ENCODE measurements around the gene FBXL5.

The FBXL5 gene

DNA sequence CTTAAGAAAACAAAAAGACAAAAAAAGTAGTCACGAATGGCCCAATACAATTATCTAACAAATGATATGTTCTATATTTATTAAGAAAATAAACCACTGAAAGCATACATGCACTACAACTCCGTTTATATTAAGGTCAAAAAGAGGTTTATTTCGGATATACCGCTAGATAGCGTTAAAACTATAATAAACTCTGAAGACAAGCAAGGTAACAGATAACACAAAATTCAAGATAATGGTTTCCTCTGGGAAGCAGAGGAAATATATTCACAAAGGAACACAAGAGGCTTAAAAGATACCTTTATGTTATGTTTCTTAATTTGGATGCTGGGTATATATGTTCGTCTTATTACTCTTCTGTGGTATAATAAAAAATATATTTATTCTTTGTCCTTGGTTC lies 21.7 kb upstream of the FBXL5 start:
- Histone ChIP-seq H3K27me3 (ENCODE audit: control insufficient read depth in 2 of 2, insufficient read depth in 2 of 2, low read length in 2 of 2) (no peaks in the 10 kb centered on the region), H3K4me3 (ENCODE audit: low read length in 2 of 2) (no peak overlapping the region), H3K9ac (ENCODE audit: low read depth in 1 of 2, low read length in 2 of 2) (no peak overlapping the region), H3K4me1 (ENCODE audit: control insufficient read depth in 2 of 2, insufficient read depth in 2 of 2, low read length in 2 of 2) (peaks cover 0 to 3% of the 10 kb centered on the region in 2 donors), H3K27ac (ENCODE audit: low read depth in 2 of 2, low read length in 2 of 2) (no peak overlapping the region), H3K9me3 (ENCODE audit: control insufficient read depth in 2 of 2, low read length in 2 of 2) (no peaks in the 10 kb centered on the region), H3K36me3 (ENCODE audit: control insufficient read depth in 2 of 2, insufficient read depth in 2 of 2, low read length in 2 of 2) (no peaks in the 10 kb centered on the region)

DNA sequence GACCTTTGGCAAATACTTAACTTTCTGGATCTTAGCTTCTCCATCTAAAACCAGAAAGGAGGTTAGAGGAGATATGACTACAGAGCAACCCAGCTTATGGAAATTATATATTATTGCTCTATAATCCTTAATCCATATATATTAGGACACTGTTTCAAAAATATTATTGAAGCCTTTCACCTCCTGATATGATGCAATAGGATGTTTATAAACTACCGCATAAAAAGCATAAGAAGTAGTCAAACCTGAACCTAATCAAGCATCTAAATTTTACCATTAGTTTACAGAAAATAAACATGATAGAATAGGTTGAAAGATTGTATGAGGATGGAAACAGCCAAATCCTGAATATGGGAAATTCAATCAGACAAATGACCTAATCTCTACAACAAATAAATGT lies 20.9 kb upstream of the FBXL5 start:
- H3K36me3 ChIP-seq (ENCODE audit: control insufficient read depth in 2 of 2, insufficient read depth in 2 of 2, low read length in 2 of 2) = no peaks in the 10 kb centered on the region
- no peak overlapping the region for H3K27ac ChIP-seq (ENCODE audit: low read depth in 2 of 2, low read length in 2 of 2)
- no peak overlapping the region for H3K4me3 ChIP-seq (ENCODE audit: low read length in 2 of 2)
- H3K9ac ChIP-seq (ENCODE audit: low read depth in 1 of 2, low read length in 2 of 2) = no peak overlapping the region
- peaks cover 0 to 1% of the 10 kb centered on the region in 2 donors for H3K4me1 ChIP-seq (ENCODE audit: control insufficient read depth in 2 of 2, insufficient read depth in 2 of 2, low read length in 2 of 2)
- no peaks in the 10 kb centered on the region for H3K27me3 ChIP-seq (ENCODE audit: control insufficient read depth in 2 of 2, insufficient read depth in 2 of 2, low read length in 2 of 2)
- H3K9me3 ChIP-seq (ENCODE audit: control insufficient read depth in 2 of 2, low read length in 2 of 2) = no peaks in the 10 kb centered on the region

DNA sequence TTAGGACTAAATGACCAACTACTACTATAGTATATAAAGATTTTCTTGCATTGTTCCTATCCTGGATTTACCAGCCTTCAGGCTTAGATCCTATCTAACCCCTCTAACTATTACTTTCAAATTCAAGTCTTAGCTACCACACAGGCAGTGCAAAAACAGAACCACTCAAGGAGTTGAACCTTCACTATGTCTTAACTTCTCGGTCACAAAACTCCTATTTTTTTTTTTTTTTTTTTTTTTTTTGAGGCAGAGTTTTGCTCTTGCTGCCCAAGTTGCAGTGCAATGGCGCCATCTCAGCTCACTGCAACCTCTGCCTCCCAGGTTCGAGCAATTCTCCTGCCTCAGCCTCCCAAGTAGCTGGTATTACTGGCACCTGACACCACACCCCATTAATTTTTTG lies 20.2 kb upstream of the FBXL5 start:
- no peak overlapping the region for H3K27ac ChIP-seq (ENCODE audit: low read depth in 2 of 2, low read length in 2 of 2)
- H3K9me3 ChIP-seq (ENCODE audit: control insufficient read depth in 2 of 2, low read length in 2 of 2) = no peaks in the 10 kb centered on the region
- no peak overlapping the region for H3K9ac ChIP-seq (ENCODE audit: low read depth in 1 of 2, low read length in 2 of 2)
- H3K27me3 ChIP-seq (ENCODE audit: control insufficient read depth in 2 of 2, insufficient read depth in 2 of 2, low read length in 2 of 2) = no peaks in the 10 kb centered on the region
- H3K4me3 ChIP-seq (ENCODE audit: low read length in 2 of 2) = no peak overlapping the region
- no peaks in the 10 kb centered on the region for H3K36me3 ChIP-seq (ENCODE audit: control insufficient read depth in 2 of 2, insufficient read depth in 2 of 2, low read length in 2 of 2)
- H3K4me1 ChIP-seq (ENCODE audit: control insufficient read depth in 2 of 2, insufficient read depth in 2 of 2, low read length in 2 of 2) = no peaks in the 10 kb centered on the region

- Histone ChIP-seq H3K9me3 (ENCODE audit: control insufficient read depth in 2 of 2, low read length in 2 of 2) (no peaks in the 10 kb centered on the region), H3K27ac (ENCODE audit: low read depth in 2 of 2, low read length in 2 of 2) (no peak overlapping the region), H3K4me1 (ENCODE audit: control insufficient read depth in 2 of 2, insufficient read depth in 2 of 2, low read length in 2 of 2) (no peaks in the 10 kb centered on the region), H3K4me3 (ENCODE audit: low read length in 2 of 2) (no peak overlapping the region), H3K9ac (ENCODE audit: low read depth in 1 of 2, low read length in 2 of 2) (no peak overlapping the region), H3K36me3 (ENCODE audit: control insufficient read depth in 2 of 2, insufficient read depth in 2 of 2, low read length in 2 of 2) (no peaks in the 10 kb centered on the region), H3K27me3 (ENCODE audit: control insufficient read depth in 2 of 2, insufficient read depth in 2 of 2, low read length in 2 of 2) (no peaks in the 10 kb centered on the region)
These were observed 19.8 kb upstream of the FBXL5 start for GRCh38 chr4:15674926-15675325.

GRCh38 chr4:15674046-15674445 lies 18.9 kb upstream of the FBXL5 start:
- no peaks in the 10 kb centered on the region for H3K36me3 ChIP-seq (ENCODE audit: control insufficient read depth in 2 of 2, insufficient read depth in 2 of 2, low read length in 2 of 2)
- H3K4me3 ChIP-seq (ENCODE audit: low read length in 2 of 2) = no peak overlapping the region
- H3K27ac ChIP-seq (ENCODE audit: low read depth in 2 of 2, low read length in 2 of 2) = no peak overlapping the region
- no peaks in the 10 kb centered on the region for H3K9me3 ChIP-seq (ENCODE audit: control insufficient read depth in 2 of 2, low read length in 2 of 2)
- H3K27me3 ChIP-seq (ENCODE audit: control insufficient read depth in 2 of 2, insufficient read depth in 2 of 2, low read length in 2 of 2) = no peaks in the 10 kb centered on the region
- no peaks in the 10 kb centered on the region for H3K4me1 ChIP-seq (ENCODE audit: control insufficient read depth in 2 of 2, insufficient read depth in 2 of 2, low read length in 2 of 2)
- H3K9ac ChIP-seq (ENCODE audit: low read depth in 1 of 2, low read length in 2 of 2) = no peak overlapping the region

DNA sequence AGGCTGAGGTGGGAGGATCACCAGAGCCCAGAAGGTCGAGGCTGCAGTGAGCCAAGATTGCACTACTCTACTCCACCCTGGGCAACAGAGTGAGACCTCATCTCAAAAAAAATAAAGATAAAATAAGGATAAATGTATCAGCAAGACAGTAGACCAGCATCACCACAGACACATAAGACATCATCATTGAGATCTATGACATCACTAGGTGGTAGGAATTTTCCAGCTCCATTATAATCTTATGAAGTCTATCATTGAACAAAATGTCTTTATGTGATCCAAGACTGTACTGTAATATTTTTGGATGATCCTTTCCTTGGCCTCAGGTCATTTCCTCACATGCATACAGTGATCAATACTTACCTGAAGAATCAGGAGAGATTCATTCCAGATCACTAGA lies 18.2 kb upstream of the FBXL5 start:
- Histone ChIP-seq H3K27me3 (ENCODE audit: control insufficient read depth in 2 of 2, insufficient read depth in 2 of 2, low read length in 2 of 2) (no peaks in the 10 kb centered on the region), H3K9ac (ENCODE audit: low read depth in 1 of 2, low read length in 2 of 2) (no peak overlapping the region), H3K27ac (ENCODE audit: low read depth in 2 of 2, low read length in 2 of 2) (no peak overlapping the region), H3K4me3 (ENCODE audit: low read length in 2 of 2) (no peak overlapping the region), H3K4me1 (ENCODE audit: control insufficient read depth in 2 of 2, insufficient read depth in 2 of 2, low read length in 2 of 2) (no peaks in the 10 kb centered on the region), H3K36me3 (ENCODE audit: control insufficient read depth in 2 of 2, insufficient read depth in 2 of 2, low read length in 2 of 2) (no peaks in the 10 kb centered on the region), H3K9me3 (ENCODE audit: control insufficient read depth in 2 of 2, low read length in 2 of 2) (no peaks in the 10 kb centered on the region)

DNA sequence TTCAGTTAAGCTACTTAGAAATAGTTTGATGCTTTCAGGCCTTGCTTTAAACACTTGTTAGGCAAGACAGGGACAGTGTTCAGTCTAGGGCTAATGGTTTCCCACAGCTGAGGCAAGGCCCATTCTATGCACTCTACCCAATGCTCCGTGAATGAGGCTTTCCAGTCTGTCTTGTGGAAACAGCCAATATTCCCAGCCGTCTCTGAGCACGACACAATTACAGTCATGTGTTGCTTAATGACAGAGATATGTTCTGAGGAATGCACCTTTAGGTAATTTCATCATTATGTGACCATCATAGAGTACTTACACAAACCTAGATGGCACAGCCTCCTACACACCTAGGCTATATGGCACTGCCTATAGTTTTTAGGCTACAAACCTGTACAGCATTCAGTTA lies 16.9 kb upstream of the FBXL5 start:
- Histone ChIP-seq H3K27me3 (ENCODE audit: control insufficient read depth in 2 of 2, insufficient read depth in 2 of 2, low read length in 2 of 2) (no peaks in the 10 kb centered on the region), H3K9me3 (ENCODE audit: control insufficient read depth in 2 of 2, low read length in 2 of 2) (no peaks in the 10 kb centered on the region), H3K4me1 (ENCODE audit: control insufficient read depth in 2 of 2, insufficient read depth in 2 of 2, low read length in 2 of 2) (no peaks in the 10 kb centered on the region), H3K9ac (ENCODE audit: low read depth in 1 of 2, low read length in 2 of 2) (no peak overlapping the region), H3K36me3 (ENCODE audit: control insufficient read depth in 2 of 2, insufficient read depth in 2 of 2, low read length in 2 of 2) (no peaks in the 10 kb centered on the region), H3K4me3 (ENCODE audit: low read length in 2 of 2) (no peak overlapping the region), H3K27ac (ENCODE audit: low read depth in 2 of 2, low read length in 2 of 2) (no peak overlapping the region)

- H3K27ac ChIP-seq (ENCODE audit: low read depth in 2 of 2, low read length in 2 of 2) = no peak overlapping the region
- H3K9ac ChIP-seq (ENCODE audit: low read depth in 1 of 2, low read length in 2 of 2) = no peak overlapping the region
- H3K27me3 ChIP-seq (ENCODE audit: control insufficient read depth in 2 of 2, insufficient read depth in 2 of 2, low read length in 2 of 2) = no peaks in the 10 kb centered on the region
- no peak overlapping the region for H3K4me3 ChIP-seq (ENCODE audit: low read length in 2 of 2)
- peaks cover 0 to 2% of the 10 kb centered on the region in 2 donors for H3K4me1 ChIP-seq (ENCODE audit: control insufficient read depth in 2 of 2, insufficient read depth in 2 of 2, low read length in 2 of 2)
- no peaks in the 10 kb centered on the region for H3K9me3 ChIP-seq (ENCODE audit: control insufficient read depth in 2 of 2, low read length in 2 of 2)
- H3K36me3 ChIP-seq (ENCODE audit: control insufficient read depth in 2 of 2, insufficient read depth in 2 of 2, low read length in 2 of 2) = no peaks in the 10 kb centered on the region
These were observed 15.4 kb upstream of the FBXL5 start for GRCh38 chr4:15670576-15670975.

DNA sequence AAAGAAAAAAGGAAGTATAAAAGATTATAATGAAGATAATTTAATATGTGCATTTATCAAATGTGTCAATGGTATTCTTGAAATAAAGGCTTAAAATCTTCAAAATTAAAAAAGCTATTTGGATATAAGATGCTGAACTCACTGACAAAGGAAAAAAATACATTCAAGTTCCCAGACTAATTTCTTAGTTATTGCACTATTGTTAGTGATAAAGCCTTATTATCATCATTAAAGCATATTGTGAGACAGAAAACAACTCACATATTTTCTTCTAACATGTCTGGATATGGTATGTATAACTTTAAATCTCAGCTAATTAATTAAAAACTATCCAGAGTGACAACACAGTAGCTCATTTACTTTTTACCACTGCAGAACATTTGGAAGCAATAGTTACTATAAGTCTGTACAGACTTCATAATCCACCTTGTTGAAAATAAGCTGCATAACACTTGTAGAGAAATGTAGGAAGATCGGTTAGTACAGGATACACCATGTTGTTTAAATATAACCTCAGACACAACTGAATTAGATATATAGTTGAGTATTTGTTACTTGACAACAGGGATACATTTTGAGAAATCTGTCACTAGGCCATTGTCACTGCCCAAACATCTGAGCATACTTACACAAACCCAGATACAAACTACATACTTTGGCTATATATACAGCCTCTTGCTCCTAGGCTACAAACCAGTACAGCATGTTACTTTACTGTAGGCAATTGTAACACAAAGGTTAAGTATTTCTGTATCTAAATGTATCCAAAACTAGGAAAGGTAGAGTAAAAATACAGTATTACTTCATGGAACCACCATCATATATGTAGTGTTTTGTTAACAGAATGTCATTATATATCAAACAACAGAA lies 13.6 kb upstream of the FBXL5 start:
- Histone ChIP-seq H3K9me3 (ENCODE audit: control insufficient read depth in 2 of 2, low read length in 2 of 2) (no peaks in the 10 kb centered on the region), H3K27me3 (ENCODE audit: control insufficient read depth in 2 of 2, insufficient read depth in 2 of 2, low read length in 2 of 2) (no peaks in the 10 kb centered on the region), H3K4me3 (ENCODE audit: low read length in 2 of 2) (no peak overlapping the region), H3K4me1 (ENCODE audit: control insufficient read depth in 2 of 2, insufficient read depth in 2 of 2, low read length in 2 of 2) (peaks cover 0 to 2% of the 10 kb centered on the region in 2 donors), H3K27ac (ENCODE audit: low read depth in 2 of 2, low read length in 2 of 2) (no peak overlapping the region), H3K9ac (ENCODE audit: low read depth in 1 of 2, low read length in 2 of 2) (no peak overlapping the region), H3K36me3 (ENCODE audit: control insufficient read depth in 2 of 2, insufficient read depth in 2 of 2, low read length in 2 of 2) (no peaks in the 10 kb centered on the region)

GRCh38 chr4:15667006-15667405 lies 11.8 kb upstream of the FBXL5 start:
- peaks cover 0 to 2% of the 10 kb centered on the region in 2 donors for H3K4me1 ChIP-seq (ENCODE audit: control insufficient read depth in 2 of 2, insufficient read depth in 2 of 2, low read length in 2 of 2)
- H3K27me3 ChIP-seq (ENCODE audit: control insufficient read depth in 2 of 2, insufficient read depth in 2 of 2, low read length in 2 of 2) = no peaks in the 10 kb centered on the region
- no peak overlapping the region for H3K27ac ChIP-seq (ENCODE audit: low read depth in 2 of 2, low read length in 2 of 2)

More at GRCh38 chr4:15667006-15667405, 11.8 kb upstream of the FBXL5 start:
- Histone ChIP-seq H3K36me3 (ENCODE audit: control insufficient read depth in 2 of 2, insufficient read depth in 2 of 2, low read length in 2 of 2) (no peaks in the 10 kb centered on the region), H3K4me3 (ENCODE audit: low read length in 2 of 2) (no peak overlapping the region), H3K9ac (ENCODE audit: low read depth in 1 of 2, low read length in 2 of 2) (no peak overlapping the region), H3K9me3 (ENCODE audit: control insufficient read depth in 2 of 2, low read length in 2 of 2) (no peaks in the 10 kb centered on the region)

Measured in mucosa of rectum (tissue), 2 donors.